A549 (cell line): Measurements from ENCODE around the gene GBX2.

Experiments
- CTCF ChIP-seq: fragments of >200 bp; sonication (Bioruptor Twin); formaldehyde crosslinking; IDR thresholded peaks from 3 replicates; pipeline ENCODE4 v1.5.1; 2016
- EP300 ChIP-seq, 2 experiments: fragments of >200 bp; sonication (Bioruptor Twin); formaldehyde crosslinking; IDR thresholded peaks; 2 replicates in 1 of 2; 3 replicates in 1 of 2; pipeline ENCODE4 v1.6.1; 2016 to 2017
- HOXA7 ChIP-seq: fragments of 250-450 bp; sonication (Bioruptor Pico); IDR thresholded peaks from 2 replicates; pipeline ENCODE4 v1.5.0; 2020; ENCODE audit warnings: mild to moderate bottlenecking, moderate library complexity

- no peak for TF ChIP-seq CTCF
- TF ChIP-seq EP300 (IDR thresholded peaks at IDR 0.05) = no peak
- TF ChIP-seq HOXA7 (CRISPR knock-in tag) = no peak
These were observed 22.5 kb upstream of the GBX2 start for GRCh38 chr2:236190674-236191073.
